GM23338 (cell line): ENCODE measurements around the gene OR12D3. TPM values are rescaled to one million over a fixed set of nuclear protein-coding genes. Genes with fewer than 3 reads are reported as not detected.

Experiments used
- ATAC-seq: fragments of 200-7000 bp; cut with Tn5 transposase; 3 replicates; pipeline ENCODE4 v1.9.1; 2020
- DNase-seq: peaks from one replicate; pipeline ENCODE4 v3.0.0-alpha.2; 2015; ENCODE audit warnings: low spot score
- H2AFZ ChIP-seq: fragments of 200-600 bp; sonication (generic); 2 replicates; pipeline ENCODE4 v1.8.0; 2016; ENCODE audit warnings: antibody characterized with exemption, mild to moderate bottlenecking, moderate library complexity
- H3F3A ChIP-seq: fragments of 200-600 bp; sonication (generic); replicated peaks from 2 replicates; pipeline ENCODE4 v1.8.0; 2017; ENCODE audit warnings: antibody characterized with exemption, mixed run types, low read depth
- H3K27ac ChIP-seq: fragments of 200-600 bp; sonication (generic); 2 replicates; pipeline ENCODE4 v1.6.1; 2016; ENCODE audit warnings: low read depth
- H3K27me3 ChIP-seq: fragments of 200-600 bp; sonication (generic); 2 replicates; pipeline ENCODE4 v1.8.0; 2016; ENCODE audit warnings: mild to moderate bottlenecking, mixed run types, moderate library complexity; ENCODE audit not compliant: insufficient read depth
- H3K36me3 ChIP-seq: fragments of 200-600 bp; sonication (generic); 2 replicates; pipeline ENCODE4 v1.8.0; 2016; ENCODE audit warnings: mild to moderate bottlenecking; ENCODE audit not compliant: insufficient read depth
- H3K4me1 ChIP-seq: fragments of 200-600 bp; sonication (generic); 2 replicates; pipeline ENCODE4 v1.8.0; 2016; ENCODE audit warnings: mild to moderate bottlenecking, moderate library complexity; ENCODE audit not compliant: insufficient read depth
- H3K4me2 ChIP-seq: fragments of 200-600 bp; sonication (generic); 2 replicates; pipeline ENCODE4 v1.7.1; 2017; ENCODE audit warnings: mixed run types
- H3K4me3 ChIP-seq: fragments of 200-600 bp; sonication (generic); 2 replicates; pipeline ENCODE4 v1.6.1; 2016; ENCODE audit warnings: mixed run types
- H3K79me2 ChIP-seq: fragments of 200-600 bp; sonication (generic); replicated peaks from 2 replicates; pipeline ENCODE4 v1.8.0; 2017; ENCODE audit warnings: mild to moderate bottlenecking; ENCODE audit not compliant: insufficient read depth
- H3K9me2 ChIP-seq: fragments of 200-600 bp; sonication (generic); 2 replicates; pipeline ENCODE4 v1.8.0; 2017; ENCODE audit not compliant: insufficient read depth
- H4K20me1 ChIP-seq: fragments of 200-600 bp; sonication (generic); replicated peaks from 2 replicates; pipeline ENCODE4 v1.8.0; 2017; ENCODE audit warnings: mild to moderate bottlenecking; ENCODE audit not compliant: insufficient read depth
- H3K27ac Mint-ChIP-seq: 2 replicates; pipeline ENCODE4 v1.8.0; 2020; ENCODE audit warnings: inconsistent platforms, mild to moderate bottlenecking, moderate library complexity, mixed read lengths
- H3K27me3 Mint-ChIP-seq: 3 replicates; pipeline ENCODE4 v1.8.0; 2022; ENCODE audit warnings: low read depth, mild to moderate bottlenecking, moderate library complexity, mixed read lengths, inconsistent platforms; ENCODE audit not compliant: insufficient read depth, poor library complexity
- H3K36me3 Mint-ChIP-seq: 3 replicates; pipeline ENCODE4 v1.8.0; 2021; ENCODE audit warnings: low read depth, mild to moderate bottlenecking, inconsistent platforms, moderate library complexity, mixed read lengths
- H3K4me1 Mint-ChIP-seq: 3 replicates; pipeline ENCODE4 v1.8.0; 2020; ENCODE audit warnings: mild to moderate bottlenecking, inconsistent platforms, mixed read lengths
- H3K4me3 Mint-ChIP-seq: 3 replicates; pipeline ENCODE4 v1.8.0; 2021; ENCODE audit warnings: moderate library complexity, mild to moderate bottlenecking, inconsistent platforms, mixed read lengths
- H3K9me3 Mint-ChIP-seq: 3 replicates; pipeline ENCODE4 v1.8.0; 2020; ENCODE audit warnings: moderate library complexity, mild to moderate bottlenecking, inconsistent platforms, mixed read lengths
- EZH2 ChIP-seq: fragments of 200-600 bp; sonication (generic); IDR thresholded peaks from one replicate; pipeline ENCODE4 v1.8.0; 2017; ENCODE audit warnings: antibody characterized with exemption, mild to moderate bottlenecking, low read depth; ENCODE audit not compliant: unreplicated experiment
- EZH2phosphoT487 ChIP-seq: fragments of 200-600 bp; sonication (generic); IDR thresholded peaks from one replicate; pipeline ENCODE4 v1.8.1; 2018; ENCODE audit warnings: antibody characterized with exemption; ENCODE audit not compliant: unreplicated experiment
- JUNB ChIP-seq: IDR thresholded peaks from one replicate; pipeline ENCODE4 v1.6.1; 2016; ENCODE audit warnings: antibody characterized with exemption; ENCODE audit not compliant: unreplicated experiment
- NANOG ChIP-seq: IDR thresholded peaks from 2 replicates; pipeline ENCODE4 v1.6.1; 2016; ENCODE audit warnings: antibody characterized with exemption, borderline replicate concordance
- REST ChIP-seq: IDR thresholded peaks from one replicate; pipeline ENCODE4 v1.6.1; 2018; ENCODE audit warnings: antibody characterized with exemption; ENCODE audit not compliant: unreplicated experiment
- ZNF114 ChIP-seq: fragments of 250-450 bp; sonication (Bioruptor Pico); IDR thresholded peaks from 2 replicates; pipeline ENCODE4 v1.5.0; 2020; ENCODE audit warnings: mild to moderate bottlenecking, moderate library complexity
- ZNF331 ChIP-seq: fragments of 250-450 bp; sonication (Bioruptor Pico); IDR thresholded peaks from 2 replicates; pipeline ENCODE4 v1.5.0; 2020; ENCODE audit warnings: low read depth, mild to moderate bottlenecking, moderate library complexity
- ZNF462 ChIP-seq: fragments of 250-450 bp; sonication (Bioruptor Pico); IDR thresholded peaks from 2 replicates; pipeline ENCODE4 v1.5.0; 2020; ENCODE audit warnings: mild to moderate bottlenecking, moderate library complexity
- polyA plus RNA-seq: library from polyadenylated mRNA; unstranded; fragments of >200 nt; fragmentation: Nextera tagmentation; extraction: Ambion mirVana; gene quantifications from 2 replicates; pipeline ENCODE4 v1.2.1, GENCODE V29; 2016
- total RNA-seq: library from RNA; depleted of rRNA; stranded (reverse); fragments of >200 nt; shearing (Covaris generic); gene quantifications from 2 replicates; pipeline ENCODE4 v1.2.3, GENCODE V29; 2014
- TF ChIP-seq, protein P1 (sequence below): IDR thresholded peaks from 2 replicates; pipeline ENCODE4 v1.6.1; 2016; ENCODE audit warnings: antibody characterized with exemption

OR12D3 gene
- total and polyA plus RNA-seq, 2 experiments from 2014 or later = not detected

DNA sequence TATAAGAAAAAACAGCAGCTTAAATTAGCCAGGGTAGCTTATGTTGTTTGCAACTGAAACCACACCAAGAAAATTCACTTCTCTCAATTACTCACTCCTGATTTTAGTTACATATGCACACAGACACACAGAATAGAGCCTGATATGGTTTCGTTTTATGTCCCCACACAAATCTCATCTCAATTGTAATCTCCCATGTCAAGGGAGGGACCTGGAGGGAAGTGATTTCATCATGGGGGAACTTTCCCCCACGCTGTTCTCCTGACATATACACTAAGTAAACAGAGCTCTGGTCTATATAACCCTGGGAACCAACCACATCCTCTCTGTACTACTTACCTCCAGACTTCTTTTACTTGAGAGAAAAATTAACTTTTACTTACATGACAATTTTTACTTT, 49.5 kb upstream of the OR12D3 start:
- no peak overlapping the region for H3K4me2 ChIP-seq
- Mint-ChIP-seq H3K36me3 (no peaks in the 10 kb centered on the region), H3K27me3 (peaks cover 2% of the 10 kb centered on the region), H3K27ac (no peak overlapping the region; the same call in 1 of the 2 replicates), H3K4me1 (peaks cover 16% of the 10 kb centered on the region; the same call in 2 of the 3 replicates), H3K4me3 (no peak overlapping the region), H3K9me3 (no peaks in the 10 kb centered on the region)
- peaks cover 3% of the 10 kb centered on the region; the same call in 1 of the 2 replicates for H3K4me1 ChIP-seq
- TF ChIP-seq ZNF331 (CRISPR knock-in tag) (no peak), EZH2 (no peak), REST (no peak), EZH2phosphoT487 (no peak), JUNB (no peak), NANOG (no peak), ZNF114 (CRISPR knock-in tag) (no peak)
- H2AFZ ChIP-seq = no peak overlapping the region
- no peaks in the 10 kb centered on the region for H3K79me2 ChIP-seq
- no peak overlapping the region for H3K27ac ChIP-seq
- H3K4me3 ChIP-seq = no peak overlapping the region
- no peaks in the 10 kb centered on the region for H3F3A ChIP-seq
- no peaks in the 10 kb centered on the region for H3K27me3 ChIP-seq
- DNase-seq (no peak), ATAC-seq (no peak)
- no peaks in the 10 kb centered on the region for H4K20me1 ChIP-seq
- no peaks in the 10 kb centered on the region for H3K9me2 ChIP-seq
- no peaks in the 10 kb centered on the region for H3K36me3 ChIP-seq

DNA sequence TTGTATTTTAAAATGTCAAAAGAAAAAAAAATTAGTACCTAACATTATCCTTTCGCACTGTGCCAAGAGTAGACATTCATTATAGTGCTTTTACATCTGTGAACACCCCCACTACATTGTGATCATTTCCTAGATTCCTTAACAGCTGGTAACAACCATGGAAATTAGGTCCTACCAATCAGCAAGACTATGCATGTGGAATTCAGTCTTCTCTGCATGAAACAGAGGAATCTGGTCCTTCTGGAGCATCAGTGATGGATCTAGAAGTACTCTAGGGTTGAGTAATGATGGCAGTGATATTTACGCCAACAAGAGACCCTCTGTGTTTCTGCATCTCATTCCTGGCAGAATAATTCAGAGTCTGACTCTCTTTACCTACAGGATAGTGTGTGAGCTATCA, 49.1 kb upstream of the OR12D3 start:
- Histone ChIP-seq H3K4me3 (no peak overlapping the region), H3K27me3 (no peaks in the 10 kb centered on the region), H3K27ac (no peak overlapping the region), H3K36me3 (no peaks in the 10 kb centered on the region), H3K4me1 (peaks cover 3% of the 10 kb centered on the region; the same call in 1 of the 2 replicates), H3K9me2 (no peaks in the 10 kb centered on the region), H3K79me2 (no peaks in the 10 kb centered on the region), H4K20me1 (no peaks in the 10 kb centered on the region), H3F3A (no peaks in the 10 kb centered on the region), H2AFZ (no peak overlapping the region), H3K4me2 (no peak overlapping the region)
- peaks cover 2% of the 10 kb centered on the region for H3K27me3 Mint-ChIP-seq
- no peak for TF ChIP-seq JUNB
- peak; percentile 96 for TF ChIP-seq ZNF462
- TF ChIP-seq, protein P1, sequence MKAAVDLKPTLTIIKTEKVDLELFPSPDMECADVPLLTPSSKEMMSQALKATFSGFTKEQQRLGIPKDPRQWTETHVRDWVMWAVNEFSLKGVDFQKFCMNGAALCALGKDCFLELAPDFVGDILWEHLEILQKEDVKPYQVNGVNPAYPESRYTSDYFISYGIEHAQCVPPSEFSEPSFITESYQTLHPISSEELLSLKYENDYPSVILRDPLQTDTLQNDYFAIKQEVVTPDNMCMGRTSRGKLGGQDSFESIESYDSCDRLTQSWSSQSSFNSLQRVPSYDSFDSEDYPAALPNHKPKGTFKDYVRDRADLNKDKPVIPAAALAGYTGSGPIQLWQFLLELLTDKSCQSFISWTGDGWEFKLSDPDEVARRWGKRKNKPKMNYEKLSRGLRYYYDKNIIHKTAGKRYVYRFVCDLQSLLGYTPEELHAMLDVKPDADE = no peak
- no peak for TF ChIP-seq ZNF331 (CRISPR knock-in tag)
- no peaks in the 10 kb centered on the region for H3K36me3 Mint-ChIP-seq
- ATAC-seq = peak; percentile 61
- DNase-seq = peak; percentile 62
- no peaks in the 10 kb centered on the region for H3K9me3 Mint-ChIP-seq
- no peak overlapping the region; the same call in 1 of the 2 replicates for H3K27ac Mint-ChIP-seq
- H3K4me1 Mint-ChIP-seq = peaks cover 16% of the 10 kb centered on the region; the same call in 2 of the 3 replicates
- no peak overlapping the region for H3K4me3 Mint-ChIP-seq
